Kidney tubule cell (primary cell): ENCODE results near the gene PMIS2.

Source experiments
- DNase-seq: peaks from one replicate; pipeline ENCODE4 v3.0.0-alpha.2; 2018; ENCODE audit warnings: low spot score

Gene PMIS2

DNA sequence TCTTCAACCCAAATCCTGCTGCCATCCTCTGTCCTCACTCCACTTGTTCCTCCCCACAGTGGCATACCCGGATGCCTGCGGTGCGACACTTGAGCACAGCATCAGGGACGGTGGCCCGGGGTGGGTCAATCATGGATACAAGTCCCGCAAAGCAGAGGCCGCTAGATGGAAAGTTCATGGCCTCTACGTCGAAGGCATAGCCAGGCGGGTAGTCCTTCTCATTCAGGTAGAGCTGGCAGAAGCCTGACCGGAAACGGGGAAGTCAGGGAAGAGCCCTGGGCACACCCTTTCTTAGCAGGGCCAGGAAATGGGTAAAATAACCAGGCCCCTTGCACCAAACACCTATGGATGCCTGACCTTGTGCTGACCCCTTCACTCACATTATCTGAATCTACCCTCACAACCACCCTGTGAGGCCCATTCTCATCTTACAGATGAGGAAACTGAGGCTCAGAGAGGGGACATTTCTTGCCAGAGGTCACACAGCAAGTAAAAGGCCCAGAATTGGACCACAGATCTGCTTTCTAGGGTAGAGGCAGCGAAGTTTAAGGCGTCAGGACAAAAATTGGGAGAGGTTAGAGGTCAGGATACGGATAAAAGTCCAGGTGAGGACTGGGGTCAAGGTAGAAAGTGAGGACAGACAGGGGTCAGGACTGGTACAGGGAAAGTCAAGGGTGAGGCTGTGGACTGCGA, 29.0 kb upstream of the PMIS2 start:
- DNase-seq: no peak

DNA sequence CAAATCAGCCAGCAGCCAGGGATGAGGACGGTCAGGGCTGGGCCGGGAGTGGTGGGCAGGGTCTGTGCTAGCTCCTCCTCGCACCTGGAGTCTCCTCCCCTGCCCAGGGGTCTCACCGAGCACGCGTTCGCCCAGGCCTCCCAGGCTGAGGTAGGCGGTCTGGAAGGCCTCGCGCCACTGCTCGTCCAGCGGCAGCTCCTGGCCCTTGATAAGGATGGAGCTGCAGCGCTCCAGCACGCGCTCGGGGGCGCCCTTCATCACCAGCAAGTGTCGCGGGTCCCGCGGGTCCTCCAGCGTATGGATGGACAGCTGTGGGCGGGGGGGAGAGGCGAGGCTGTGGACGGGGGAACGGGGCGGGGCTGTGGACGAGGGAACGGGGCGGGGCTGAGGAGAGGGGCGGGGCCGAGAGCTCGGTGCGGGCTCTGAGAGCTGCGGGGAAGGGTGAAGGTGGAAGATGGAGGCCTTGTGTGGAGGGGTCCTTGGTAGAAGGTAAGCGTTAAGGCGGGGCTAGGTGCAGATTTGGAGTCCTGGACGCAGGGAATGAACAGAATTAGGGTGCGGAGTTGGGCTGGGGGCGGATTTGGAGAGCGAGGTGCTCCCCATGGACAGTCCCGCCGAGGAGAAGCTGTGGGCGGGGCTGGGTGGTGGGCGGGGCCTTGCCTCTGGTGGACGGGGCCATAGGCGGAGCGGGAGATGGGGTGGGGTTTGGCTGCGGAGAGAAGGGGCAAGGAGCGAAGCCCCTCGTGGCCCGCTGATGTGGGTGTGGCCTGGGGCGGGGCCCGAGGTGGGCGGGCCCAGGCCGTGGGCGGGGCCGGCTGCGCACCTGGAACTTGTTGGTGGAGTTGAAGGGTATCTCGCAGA, 28.2 kb upstream of the PMIS2 start:
- DNase-seq: peak; percentile 25

DNA sequence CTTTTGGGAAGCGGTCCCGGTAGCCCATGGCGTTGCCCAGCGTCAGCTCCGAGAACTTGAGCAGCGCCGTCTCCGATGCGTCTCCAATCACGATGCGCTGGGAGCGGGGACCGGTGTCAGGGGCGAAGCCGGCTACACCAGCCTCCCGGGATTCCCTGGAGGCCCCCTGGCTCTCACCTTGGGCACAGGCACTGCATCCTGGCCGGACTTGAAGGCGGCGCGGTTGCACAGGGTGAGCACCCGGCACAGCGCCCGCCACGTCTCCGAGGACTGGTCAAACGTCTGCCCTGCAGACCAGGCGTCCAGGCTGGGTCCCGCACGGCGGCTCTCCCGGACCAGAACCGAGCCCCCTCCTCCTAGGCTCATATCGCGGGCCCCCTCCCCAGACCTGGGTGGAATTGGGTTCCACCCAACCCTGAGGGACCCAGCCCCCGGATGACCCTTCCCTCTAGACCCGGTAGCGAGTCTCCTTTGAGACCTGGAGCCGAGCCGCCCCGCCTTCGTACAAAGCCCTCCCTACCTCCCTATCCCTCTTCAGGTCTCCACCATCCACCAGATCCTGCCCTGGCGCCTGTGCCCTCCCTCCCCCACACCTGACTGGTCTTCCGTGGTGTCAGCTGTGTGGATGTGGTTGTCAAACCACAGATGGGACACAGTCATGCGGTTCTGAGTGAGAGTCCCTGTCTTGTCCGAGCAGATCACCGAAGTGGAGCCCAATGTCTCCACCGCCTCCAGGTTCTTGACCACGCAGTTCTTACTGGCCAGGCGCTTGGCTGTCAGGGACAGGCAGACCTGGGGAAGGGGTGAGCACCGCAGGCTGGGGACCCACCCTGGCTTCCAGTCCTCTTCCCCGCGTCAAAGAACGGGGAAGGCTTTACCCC, 27.3 kb upstream of the PMIS2 start:
- no peak for DNase-seq

- no peak for DNase-seq
Observed at GRCh38 chr19:35559281-35559659, 26.7 kb upstream of the PMIS2 start.

DNA sequence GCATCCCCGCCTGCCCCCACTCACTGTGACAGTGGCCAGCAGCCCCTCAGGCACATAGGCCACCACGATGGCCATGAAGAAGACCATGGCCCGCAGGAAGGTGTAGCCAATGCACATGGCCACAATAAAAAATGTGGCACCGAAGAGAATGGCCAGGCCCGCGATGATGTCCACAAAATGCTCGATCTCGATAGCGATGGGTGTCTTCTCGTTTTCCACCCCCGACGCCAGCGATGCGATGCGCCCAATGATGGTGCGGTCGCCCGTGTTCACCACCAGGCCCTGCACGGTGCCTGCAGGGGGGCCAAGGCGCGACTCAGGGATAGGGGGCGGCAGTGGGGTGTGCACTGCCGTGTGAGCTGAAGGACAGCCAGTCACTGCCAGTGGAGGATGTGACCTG, 26.2 kb upstream of the PMIS2 start:
- no peak for DNase-seq

DNA sequence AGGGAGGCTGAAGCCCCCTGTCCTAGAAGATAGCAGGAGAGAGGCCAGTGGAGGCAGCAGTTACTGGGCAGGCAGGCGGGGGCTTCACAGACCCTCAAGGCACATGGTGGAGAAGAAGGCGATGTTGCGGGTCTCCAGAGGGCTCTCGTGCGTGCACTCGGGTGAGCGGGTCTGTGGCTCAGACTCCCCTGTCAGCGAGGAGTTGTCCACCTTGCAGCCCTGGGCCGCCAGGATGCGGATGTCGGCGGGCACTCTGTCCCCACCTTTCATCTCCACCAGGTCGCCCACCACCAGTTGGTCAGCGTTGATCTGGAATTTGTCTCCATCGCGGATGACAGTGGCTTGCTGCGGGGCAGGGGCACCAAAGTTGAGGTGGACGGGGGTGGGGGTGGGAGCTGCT, 25.7 kb upstream of the PMIS2 start:
- DNase-seq: no peak

GRCh38 chr19:35560677-35561076, 25.3 kb upstream of the PMIS2 start:
- no peak for DNase-seq

DNA sequence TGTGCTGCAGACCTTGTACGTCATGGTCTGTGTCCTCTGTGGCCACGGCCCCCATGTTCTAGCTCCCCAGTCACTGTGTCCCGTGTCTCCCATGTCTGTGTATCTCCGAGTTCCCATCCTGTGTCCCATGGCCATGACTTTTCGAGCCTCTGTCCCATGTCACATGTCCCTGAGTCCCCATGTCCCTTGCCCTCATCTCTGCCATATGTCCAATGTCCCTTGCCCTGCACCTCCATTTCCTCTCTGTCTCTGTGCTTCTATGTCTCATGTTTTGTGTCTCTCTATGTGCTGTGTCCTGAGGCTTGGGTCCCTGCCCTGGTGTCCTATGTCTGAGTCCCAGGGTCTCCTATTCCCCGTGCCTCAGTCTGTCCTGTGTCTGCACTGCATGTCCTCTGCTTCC, 24.5 kb upstream of the PMIS2 start:
- DNase-seq: no peak

GRCh38 chr19:35562336-35562735, 23.6 kb upstream of the PMIS2 start:
- DNase-seq: no peak

DNA sequence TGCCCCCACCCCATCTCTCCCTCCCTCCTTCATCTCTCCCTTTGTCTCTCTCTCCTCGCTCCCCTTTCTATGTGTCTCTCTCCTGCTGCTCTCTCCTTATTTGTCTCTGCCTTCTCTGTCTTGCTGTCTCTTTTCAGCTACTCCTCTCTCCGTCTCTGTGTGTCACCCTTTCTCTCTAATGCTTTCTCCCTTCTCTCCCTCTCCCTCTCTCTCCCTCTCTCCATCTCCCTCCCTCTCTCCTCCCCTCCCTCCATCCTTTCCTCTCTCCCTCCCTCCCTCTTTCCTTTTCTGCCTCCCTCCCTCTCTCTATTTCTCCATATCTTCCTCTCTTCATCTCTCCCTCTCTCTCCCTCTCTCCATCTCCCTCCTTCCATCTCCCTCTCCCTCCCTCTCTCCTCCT, 23.2 kb upstream of the PMIS2 start:
- no peak for DNase-seq

GRCh38 chr19:35563207-35563829, 22.7 kb upstream of the PMIS2 start, which contains the start of gene ATP4A:
Gene ATP4A, minus strand, starts transcription at chr19:35563658. Its CDS starts 29 bp downstream, at chr19:35563629.
- no peak for DNase-seq

DNA sequence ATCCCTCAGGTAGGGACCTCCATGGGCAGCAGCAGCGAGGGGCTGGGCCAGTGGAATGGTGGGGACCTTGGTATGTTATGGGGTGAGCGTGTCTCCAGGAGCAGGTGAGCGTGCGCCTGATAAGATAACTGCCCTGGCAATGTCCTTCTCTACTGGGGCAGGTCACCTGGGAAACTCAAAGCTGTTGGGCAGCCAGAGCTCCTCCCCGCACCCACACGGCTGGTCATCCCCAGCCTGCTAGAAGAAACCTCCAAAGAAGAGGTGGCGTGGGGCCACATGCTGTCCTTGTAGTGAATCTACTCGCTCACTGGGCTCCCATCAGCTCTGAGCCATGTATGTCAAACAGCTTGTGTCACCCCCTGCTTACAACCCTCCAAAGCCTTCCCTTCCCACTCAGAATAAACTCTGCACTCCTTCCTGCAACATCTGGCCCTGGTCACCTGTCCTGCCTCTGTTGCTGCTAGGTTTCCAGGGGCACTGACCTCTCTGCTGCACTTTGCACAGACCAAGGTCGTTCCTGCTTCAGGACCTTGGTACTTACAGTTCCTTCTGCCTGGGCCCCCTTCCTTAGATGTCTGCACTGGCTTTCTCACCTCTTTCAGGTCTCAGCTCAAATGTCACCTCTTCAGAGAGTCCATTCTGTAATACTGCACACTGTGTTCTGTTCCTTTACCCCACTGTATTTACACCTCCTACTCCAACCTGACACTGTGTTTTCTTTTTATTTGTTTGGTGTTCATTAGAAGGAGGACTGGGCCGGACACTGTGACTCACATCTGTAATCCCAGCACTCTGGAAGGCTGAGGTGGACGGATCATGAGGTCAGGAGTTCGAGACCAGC, 20.7 kb upstream of the PMIS2 start:
- DNase-seq: no peak

- DNase-seq: no peak
Observed at GRCh38 chr19:35566738-35567137, 19.2 kb upstream of the PMIS2 start.

GRCh38 chr19:35569281-35569781, 16.6 kb upstream of the PMIS2 start:
- no peak for DNase-seq

- no peak for DNase-seq
Observed at GRCh38 chr19:35571406-35571965, 14.5 kb upstream of the PMIS2 start.

GRCh38 chr19:35577918-35578317, 8.1 kb upstream of the PMIS2 start:
- no peak for DNase-seq

- DNase-seq: no peak
Observed at GRCh38 chr19:35578707-35579106, 7.3 kb upstream of the PMIS2 start.

DNA sequence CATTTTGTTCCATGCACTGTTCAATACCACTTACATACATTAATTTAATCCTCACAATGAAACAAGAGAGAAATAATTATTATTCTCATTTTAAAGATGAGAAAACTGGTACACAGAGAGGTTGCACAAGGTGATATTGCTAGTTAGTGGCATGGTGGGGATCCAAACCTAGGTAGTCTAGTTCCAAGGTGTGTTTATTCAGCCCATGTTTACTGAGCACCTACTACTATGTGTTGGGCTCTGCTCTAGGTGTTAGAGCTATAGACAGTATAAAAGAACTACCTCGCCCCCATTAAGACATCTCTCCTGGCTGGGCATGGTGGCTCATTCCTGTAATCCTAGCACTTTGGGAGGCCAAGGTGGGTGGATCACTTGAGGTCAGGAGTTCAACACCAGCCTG, 3.2 kb upstream of the PMIS2 start:
- DNase-seq: no peak

DNA sequence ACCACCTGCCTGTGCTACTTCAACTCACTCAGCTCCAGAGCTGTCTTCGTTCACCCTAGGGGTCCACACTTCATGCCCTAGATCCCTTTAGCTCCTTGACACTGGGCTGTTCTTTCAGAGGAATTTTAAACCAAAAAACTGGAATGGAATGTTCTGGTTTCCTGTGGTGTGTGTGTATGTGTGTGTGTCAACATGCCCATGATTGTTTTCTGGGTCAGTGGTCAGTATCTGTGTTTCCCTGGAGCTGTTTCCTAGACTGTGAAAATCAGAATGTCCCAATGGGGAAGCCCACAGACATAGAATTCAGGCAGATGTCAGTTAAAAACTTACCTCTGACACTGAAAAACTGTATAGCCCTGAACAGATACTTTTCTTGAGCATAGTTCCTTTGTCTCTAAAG, 1.3 kb downstream of the PMIS2 start:
- peak; percentile 19 for DNase-seq

DNA sequence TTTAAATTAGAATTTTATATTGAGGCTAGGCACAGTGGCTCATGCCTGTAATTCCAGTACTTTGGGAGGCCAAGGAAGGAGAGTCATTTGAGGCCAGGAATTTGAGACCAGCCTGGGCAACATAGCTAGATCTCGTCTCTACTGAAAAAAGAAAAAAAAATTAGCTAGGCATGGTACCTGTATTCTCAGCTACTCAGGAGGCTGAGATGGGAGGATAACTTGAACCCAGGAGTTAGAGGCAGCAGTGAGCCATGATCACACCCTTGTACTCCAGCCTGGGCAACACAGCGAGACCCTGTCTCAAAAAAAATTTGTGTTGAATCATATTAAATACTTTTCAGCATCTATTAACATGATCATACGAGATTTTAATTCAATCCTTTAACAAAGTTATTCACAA, 4.9 kb downstream of the PMIS2 start:
- DNase-seq: no peak

- peak; percentile 54 for DNase-seq
Observed at GRCh38 chr19:35592226-35592625, 6.3 kb downstream of the PMIS2 start.
